BJ (cell line): ENCODE data around the gene HNRNPU. TPM values are rescaled to one million over a fixed set of nuclear protein-coding genes. Genes with fewer than 3 reads are reported as not detected.

Experiments used
- CTCF ChIA-PET: fragments of 350-600 bp; formaldehyde crosslinking; extraction: SDS; loops from one replicate; lab custom pipeline; 2021; ENCODE audit warnings: antibody characterized with exemption, inconsistent platforms; lab: Yijun Ruan, JAX
- POLR2A ChIA-PET: fragments of 300-600 bp; sonication (Branson Sonifier 250); formaldehyde crosslinking; extraction: SDS; loops from one replicate; lab custom pipeline; 2021; ENCODE audit warnings: antibody characterized with exemption; lab: Charles Lee
- DNase-seq: peaks from one replicate; pipeline ENCODE4 v3.0.0-alpha.2; 2011; ENCODE audit warnings: low read depth
- H3K27me3 ChIP-seq: 2 replicates; pipeline ENCODE4 v1.6.0; 2011; ENCODE audit warnings: low read length; ENCODE audit not compliant: control insufficient read depth, insufficient read depth
- H3K36me3 ChIP-seq: 2 replicates; pipeline ENCODE4 v1.5.1; 2011; ENCODE audit warnings: low read length; ENCODE audit not compliant: control insufficient read depth, insufficient read depth
- H3K4me3 ChIP-seq: 2 replicates; pipeline ENCODE4 v1.5.1; 2011; ENCODE audit warnings: low read depth, mild to moderate bottlenecking, control low read depth, low read length
- CTCF ChIP-seq: IDR thresholded peaks from 2 replicates; pipeline ENCODE4 v1.5.1; 2011; ENCODE audit warnings: low read depth, mild to moderate bottlenecking, control low read depth, inconsistent platforms, low read length, moderate library complexity; ENCODE audit not compliant: insufficient read depth
- polyA plus RNA-seq: library from polyadenylated mRNA; depleted of rRNA; stranded (reverse); fragments of >200 nt; gene quantifications from 2 replicates; pipeline ENCODE4 v1.2.3, GENCODE V29; 2011

HNRNPU gene
- polyA plus RNA-seq, 1 experiment, result 72.8 TPM

GRCh38 chr1:244868484-244869363 lies 4.4 kb upstream of the HNRNPU start:
- TF ChIP-seq CTCF, result no peak
- CTCF ChIA-PET, result no interaction called here
- no peaks in the 10 kb centered on the region for H3K36me3 ChIP-seq
- no peak for DNase-seq
- H3K4me3 ChIP-seq, result no peak overlapping the region
- H3K27me3 ChIP-seq, result no peaks in the 10 kb centered on the region
- POLR2A ChIA-PET, result no interaction called here

- no peak for TF ChIP-seq CTCF
- DNase-seq, result no peak
- H3K27me3 ChIP-seq, result no peaks in the 10 kb centered on the region
- no peak overlapping the region for H3K4me3 ChIP-seq
- H3K36me3 ChIP-seq, result no peaks in the 10 kb centered on the region
- POLR2A ChIA-PET, result no interaction called here
- CTCF ChIA-PET, result no interaction called here
These were observed 2.0 kb upstream of the HNRNPU start for GRCh38 chr1:244866355-244866754.

GRCh38 chr1:244865820-244866219 lies 1.5 kb upstream of the HNRNPU start:
- no peak for TF ChIP-seq CTCF
- ChIA-PET POLR2A (no interaction called here), CTCF (no interaction called here)
- DNase-seq, result no peak
- Histone ChIP-seq H3K27me3 (no peaks in the 10 kb centered on the region), H3K4me3 (no peak overlapping the region), H3K36me3 (no peaks in the 10 kb centered on the region)

- ChIA-PET POLR2A (no interaction called here), CTCF (interaction anchor here (0.8 kb wide), 1 partner anchor 177 kb away, joined by 3 read pairs; no protein-coding TSS in a partner anchor)
- H3K27me3 ChIP-seq, result no peaks in the 10 kb centered on the region
- no peak for TF ChIP-seq CTCF
- DNase-seq, result no peak
- H3K36me3 ChIP-seq, result peaks cover under 1% of the 10 kb centered on the region; the same call in 1 of the 2 replicates
- peak overlapping the region; percentile 63 for H3K4me3 ChIP-seq
These were observed 657 bp upstream of the HNRNPU start for GRCh38 chr1:244865028-244865371.

GRCh38 chr1:244863491-244864252 lies 671 bp downstream of the HNRNPU start:
- POLR2A ChIA-PET, result no interaction called here
- Histone ChIP-seq H3K4me3 (peak overlapping the region; percentile 63), H3K36me3 (peaks cover 4% of the 10 kb centered on the region; the same call in 1 of the 2 replicates), H3K27me3 (no peaks in the 10 kb centered on the region)
- no peak for TF ChIP-seq CTCF
- CTCF ChIA-PET, result interaction anchor here (0.6 kb wide), 1 partner anchor 49 kb away, joined by 3 read pairs; no protein-coding TSS in a partner anchor
- no peak for DNase-seq
